ENCODE results near the gene RASL10A.

GRCh38 chr22:29346659-29347058 is 31.2 kb upstream of the RASL10A start:
- TF ChIP-seq CTCF (IDR thresholded peaks at IDR 0.05) = no peak
- TF ChIP-seq POLR2AphosphoS5 (IDR thresholded peaks at IDR 0.05) = no peak
- no peak for TF ChIP-seq POLR2A (IDR thresholded peaks at IDR 0.05)
